H1 (cell line): ENCODE measurements around the gene PCNX3. TPM values are rescaled to one million over a fixed set of nuclear protein-coding genes. Genes with fewer than 3 reads are reported as not detected.
A peak's percentile ranks its signal among the peaks of the same experiment; 100 is the strongest.

ENCODE experiments used
- CTCF ChIA-PET: fragments of 300-600 bp; sonication (Branson Sonifier 250); formaldehyde crosslinking; loops from one replicate; lab custom pipeline; 2021; ENCODE audit not compliant: partially characterized antibody; lab: Charles Lee
- POLR2A ChIA-PET: fragments of 300-600 bp; sonication (Branson Sonifier 250); formaldehyde crosslinking; loops from one replicate; lab custom pipeline; 2021; ENCODE audit warnings: inconsistent platforms; ENCODE audit not compliant: partially characterized antibody; lab: Charles Lee
- DNase-seq, 2 experiments: peaks; one replicate each; pipeline versions ENCODE4 v3.0.0 to v3.0.0-alpha.2; 2010 to 2022; ENCODE audit warnings: low spot score in 2 of 2, low read depth in 1 of 2, mixed read lengths in 1 of 2
- FAIRE-seq: peaks from 2 replicates; lab custom pipeline; 2011; peaks lifted over from hg19 to GRCh38; lab: Jason Lieb, UNC
- H2AFZ ChIP-seq: 2 replicates; pipeline ENCODE4 v1.8.1; 2012; ENCODE audit warnings: low read length, inconsistent platforms
- H2AK5ac ChIP-seq: 2 replicates; pipeline ENCODE4 v1.6.1; 2013; ENCODE audit warnings: low read depth, low read length
- H2BK120ac ChIP-seq: replicated peaks from 2 replicates; pipeline ENCODE3; 2013; ENCODE audit warnings: low read depth, low read length, inconsistent platforms
- H2BK12ac ChIP-seq: 2 replicates; pipeline ENCODE4 v1.6.1; 2013; ENCODE audit warnings: low read depth, low read length
- H2BK15ac ChIP-seq: 2 replicates; pipeline ENCODE4 v1.6.1; 2013; ENCODE audit warnings: low read length
- H2BK20ac ChIP-seq: 2 replicates; pipeline ENCODE4 v1.6.1; 2013; ENCODE audit warnings: low read length
- H2BK5ac ChIP-seq: 2 replicates; pipeline ENCODE4 v1.6.1; 2013; ENCODE audit warnings: low read depth, low read length
- H3K14ac ChIP-seq: 2 replicates; pipeline ENCODE4 v1.6.1; 2013; ENCODE audit warnings: inconsistent platforms; ENCODE audit not compliant: insufficient read length
- H3K18ac ChIP-seq: 2 replicates; pipeline ENCODE4 v1.6.1; 2013; ENCODE audit warnings: low read length; ENCODE audit errors: extremely low read depth
- H3K23ac ChIP-seq: 2 replicates; pipeline ENCODE4 v1.6.1; 2013; ENCODE audit warnings: inconsistent platforms; ENCODE audit not compliant: insufficient read length
- H3K23me2 ChIP-seq: 2 replicates; pipeline ENCODE4 v1.6.1; 2013; ENCODE audit warnings: low read depth, low read length
- H3K27ac ChIP-seq: 2 replicates; pipeline ENCODE4 v1.6.1; 2011; ENCODE audit warnings: low read depth, low read length, inconsistent platforms
- H3K27me3 ChIP-seq, 4 experiments: replicated peaks in 1 of 4; 1 replicate in 1 of 4; 2 replicates in 3 of 4; pipeline versions ENCODE4 v1.6.1 to v1.8.1; 2011 to 2013; ENCODE audit warnings: low read length in 3 of 4, mild to moderate bottlenecking in 3 of 4, inconsistent platforms in 2 of 4, mixed read lengths in 2 of 4, moderate library complexity in 1 of 4; ENCODE audit not compliant: control insufficient read depth in 3 of 4, insufficient read depth in 3 of 4; ENCODE audit errors: extremely low read depth in 1 of 4
- H3K36me3 ChIP-seq, 4 experiments: 2 replicates each; pipeline versions ENCODE4 v1.6.1 to v1.8.1; 2011 to 2013; ENCODE audit warnings: mild to moderate bottlenecking in 4 of 4, low read length in 3 of 4, moderate library complexity in 2 of 4, control low read depth in 1 of 4, inconsistent platforms in 1 of 4; ENCODE audit not compliant: insufficient read depth in 4 of 4, control insufficient read depth in 2 of 4
- H3K4ac ChIP-seq: replicated peaks from 2 replicates; pipeline ENCODE3; 2013; ENCODE audit warnings: low read length, low read depth, mixed read lengths, inconsistent platforms; ENCODE audit not compliant: insufficient read length
- H3K4me1 ChIP-seq, 4 experiments: replicated peaks in 1 of 4; 1 replicate in 1 of 4; 2 replicates in 3 of 4; pipeline versions ENCODE4 v1.6.1 to v1.8.1; 2011 to 2013; ENCODE audit warnings: low read length in 3 of 4, inconsistent platforms in 2 of 4, mixed read lengths in 1 of 4; ENCODE audit not compliant: insufficient read depth in 4 of 4, control insufficient read depth in 3 of 4
- H3K4me2 ChIP-seq, 2 experiments: 2 replicates each; pipeline versions ENCODE4 v1.6.1 to v1.8.1; 2011 to 2013; ENCODE audit warnings: low read depth in 2 of 2, low read length in 2 of 2, control low read depth in 1 of 2, inconsistent platforms in 1 of 2, mild to moderate bottlenecking in 1 of 2; ENCODE audit not compliant: insufficient read depth in 1 of 2
- H3K4me3 ChIP-seq, 4 experiments: fragments of 200-600, 300-600 bp in 1 of 4; sonication (generic), shearing (Covaris generic), sonication (Bioruptor Twin) in 1 of 4; 2 replicates each; pipeline versions ENCODE4 v1.5.1 to v1.8.1; 2011 to 2016; ENCODE audit warnings: low read length in 4 of 4, low read depth in 3 of 4, control low read depth in 2 of 4, inconsistent platforms in 2 of 4, mild to moderate bottlenecking in 2 of 4, mixed read lengths in 1 of 4, moderate library complexity in 1 of 4; ENCODE audit not compliant: insufficient read depth in 2 of 4; ENCODE audit errors: extremely low read depth in 1 of 4
- H3K56ac ChIP-seq: replicated peaks from 2 replicates; pipeline ENCODE3; 2013; ENCODE audit warnings: low read depth, mild to moderate bottlenecking, mixed read lengths, low read length, inconsistent platforms; ENCODE audit not compliant: insufficient read length
- H3K79me1 ChIP-seq: 2 replicates; pipeline ENCODE4 v1.6.1; 2013; ENCODE audit warnings: low read depth, low read length, control low read depth
- H3K79me2 ChIP-seq, 2 experiments: 2 replicates each; pipeline versions ENCODE4 v1.6.1 to v1.8.1; 2012 to 2013; ENCODE audit warnings: low read length in 2 of 2, mild to moderate bottlenecking in 2 of 2, inconsistent platforms in 1 of 2; ENCODE audit not compliant: insufficient read depth in 2 of 2, control insufficient read depth in 1 of 2
- H3K9ac ChIP-seq, 4 experiments: replicated peaks in 1 of 4; 1 replicate in 1 of 4; 2 replicates in 3 of 4; pipeline versions ENCODE4 v1.6.1 to v1.8.1; 2011 to 2013; ENCODE audit warnings: low read depth in 3 of 4, low read length in 3 of 4, control low read depth in 2 of 4, mild to moderate bottlenecking in 2 of 4, moderate library complexity in 2 of 4, inconsistent platforms in 1 of 4; ENCODE audit errors: extremely low read depth in 1 of 4
- H3K9me3 ChIP-seq, 2 experiments: 2 replicates each; pipeline versions ENCODE4 v1.6.1 to v1.8.1; 2012 to 2013; ENCODE audit warnings: mild to moderate bottlenecking in 2 of 2, moderate library complexity in 2 of 2, control low read depth in 1 of 2, inconsistent platforms in 1 of 2, low read depth in 1 of 2, low read length in 1 of 2, mixed read lengths in 1 of 2; ENCODE audit not compliant: insufficient read depth in 2 of 2
- H4K20me1 ChIP-seq, 2 experiments: replicated peaks in 1 of 2; 2 replicates each; pipeline versions ENCODE3 to v1.8.1; 2011 to 2013; ENCODE audit warnings: inconsistent platforms in 2 of 2, low read length in 2 of 2, mild to moderate bottlenecking in 1 of 2; ENCODE audit not compliant: insufficient read depth in 2 of 2, control insufficient read depth in 1 of 2
- H4K5ac ChIP-seq: 2 replicates; pipeline ENCODE4 v1.6.1; 2013; ENCODE audit warnings: low read length, low read depth, mixed read lengths, inconsistent platforms; ENCODE audit not compliant: insufficient read length
- H4K8ac ChIP-seq: 2 replicates; pipeline ENCODE4 v1.8.0; 2013; ENCODE audit warnings: mild to moderate bottlenecking, moderate library complexity, low read length, inconsistent platforms; ENCODE audit not compliant: insufficient read depth; ENCODE audit errors: extremely low read depth
- H4K91ac ChIP-seq: replicated peaks from 2 replicates; pipeline ENCODE3; 2013; ENCODE audit warnings: low read length, mixed read lengths, inconsistent platforms; ENCODE audit not compliant: insufficient read length
- GABPA ChIP-seq: IDR thresholded peaks from 2 replicates; pipeline ENCODE4 v1.6.1; 2011; ENCODE audit warnings: mild to moderate bottlenecking, low read length, moderate library complexity, borderline replicate concordance; ENCODE audit not compliant: insufficient read depth
- POU5F1 ChIP-seq: IDR thresholded peaks from 2 replicates; pipeline ENCODE4 v1.6.1; 2011; ENCODE audit warnings: low read depth, mild to moderate bottlenecking, low read length, moderate library complexity
- WGBS, 2 experiments: shearing (Covaris generic) in 1 of 2; methylation state at CpG; one replicate each; pipeline versions ENCODE4 v1.1.6 to v1.1.7; 2013 to 2015; ENCODE audit warnings: low lambda C conversion rate in 2 of 2, mixed read lengths in 2 of 2, inconsistent platforms in 1 of 2, low coverage in 1 of 2, missing lambda C conversion rate in 1 of 2; ENCODE audit not compliant: insufficient replicate concordance in 2 of 2, insufficient coverage in 1 of 2, insufficient read length in 1 of 2; ENCODE audit errors: extremely low coverage in 1 of 2, missing lambda C conversion rate in 1 of 2; 5-methylcytosine and 5-hydroxymethylcytosine counted together
- polyA plus RNA-seq, 7 experiments: library from polyadenylated mRNA; depleted of rRNA in 3 of 7; stranded (reverse) in 5 of 7; unstranded in 2 of 7; fragments of >200 nt in 5 of 7; fragments of 200-250 nt in 2 of 7; gene quantifications; 1 replicate in 5 of 7; 2 replicates in 1 of 7; 4 replicates in 1 of 7; pipeline versions ENCODE4 v1.2.1 to v1.2.3, GENCODE V29; 2011 to 2013; ENCODE audit warnings: missing spikeins in 2 of 7, mixed read lengths in 2 of 7
- total RNA-seq: library from RNA; stranded (reverse); fragmentation: NEBNext Ultra II Directional; extraction: Animal tissue kit (Norgen Biotek cat#: 25700); gene quantifications from 2 replicates; pipeline ENCODE4 v1.2.1, GENCODE V29; 2021

The PCNX3 gene
- total and polyA plus RNA-seq, 2 of the 8 experiments (the other 6 are each of a cell fraction or from before 2014, with no cell fraction given), result 27.2 to 38.8 TPM

DNA sequence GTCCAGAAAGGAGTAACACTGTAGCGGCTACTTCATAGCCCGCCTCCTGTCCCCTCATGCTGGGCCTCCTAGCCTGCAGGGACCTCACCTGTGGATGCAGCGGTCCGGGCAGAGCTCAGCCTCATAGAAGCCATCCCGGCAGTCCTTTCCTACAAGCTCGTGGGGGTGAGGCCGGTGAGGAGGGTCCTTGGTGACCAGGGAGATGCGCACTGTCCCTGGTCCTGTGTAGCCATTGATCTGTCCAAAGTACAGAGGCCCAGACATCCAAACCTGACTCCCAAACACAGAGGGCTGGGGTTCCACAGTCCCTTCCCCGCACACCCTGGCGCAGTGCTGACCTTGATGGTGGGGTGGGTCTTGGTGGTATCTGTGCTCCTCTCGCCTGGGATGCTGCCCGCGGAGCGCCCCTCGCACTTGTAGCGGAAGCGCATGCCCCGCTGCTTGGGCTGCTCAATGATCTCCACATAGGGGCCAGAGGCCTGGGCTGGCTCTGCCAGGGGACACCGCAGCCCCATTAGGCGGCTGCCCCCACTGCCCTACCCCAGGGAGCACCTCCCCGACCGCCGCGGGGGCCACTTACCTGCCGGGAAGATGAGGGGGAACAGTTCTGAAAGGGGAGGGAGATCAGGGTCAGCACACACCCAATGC is 46.1 kb downstream of the PCNX3 start:
- no peak for DNase-seq
- no peak overlapping the region for H3K27ac ChIP-seq

More for the DNA sequence above, 46.1 kb downstream of the PCNX3 start:
- Histone ChIP-seq H2BK12ac (no peak overlapping the region), H3K23me2 (peaks cover 11% of the 10 kb centered on the region; the same call in 1 of the 2 replicates), H3K56ac (no peak overlapping the region), H2BK5ac (0 out of 2 replicates have a peak overlapping the region, but pooled peaks have one; percentile 16), H3K4me2 (peak overlapping the region; percentile 68 to 88), H3K9ac (peak overlapping the region in 2 of 4 experiments; percentile 58 to 72; a peak in 3 of 7 replicates), H3K9me3 (no peaks in the 10 kb centered on the region), H3K14ac (no peak overlapping the region), H3K79me1 (peaks cover 3% of the 10 kb centered on the region; the same call in 1 of the 2 replicates), H2BK120ac (no peak overlapping the region), H4K91ac (peak overlapping the region; percentile 4), H2AK5ac (no peak overlapping the region), H4K5ac (no peak overlapping the region), H3K36me3 (peaks cover 24 to 37% (median 31%) of the 10 kb centered on the region in 4 experiments), H3K4ac (no peak overlapping the region), H4K8ac (no peak overlapping the region; the same call in 1 of the 2 replicates), H4K20me1 (peaks cover 0 to 6% of the 10 kb centered on the region in 2 experiments), H2BK15ac (no peak overlapping the region), H3K18ac (no peak overlapping the region), H3K4me3 (peak overlapping the region; percentile 63 to 85 (median 81)), H3K23ac (no peak overlapping the region), H3K79me2 (peaks cover 0 to 15% of the 10 kb centered on the region in 2 experiments; a peak in 1 of 4 replicates), H2BK20ac (no peak overlapping the region), H3K27me3 (no peaks in the 10 kb centered on the region), H2AFZ (no peak overlapping the region), H3K4me1 (peaks cover 0 to 5% (median 2%) of the 10 kb centered on the region in 4 experiments; a peak in 4 of 7 replicates)
- CTCF ChIA-PET, result interaction anchor here (1.0 to 2.7 kb wide), 5 partner anchors 8 to 348 kb away, joined by 3 to 10 read pairs (median 5); partner anchors contain the start of gene SIPA1
- 81% methylated on average over 21 of the region's 25 CpGs; no CpG with 5 or more reads in 1 of the 2 experiments for WGBS, 2 experiments
- POLR2A ChIA-PET, result interaction anchor here (1.1 to 8.9 kb wide), 7 partner anchors 8 to 197 kb away, joined by 3 to 58 read pairs (median 5); partner anchors contain the start of genes CFL1 and KAT5
- no peak for FAIRE-seq
- TF ChIP-seq GABPA (no peak), POU5F1 (no peak)
